Gastroesophageal sphincter (tissue), 4 donors: ENCODE results near the gene BCAS4. TPM values are rescaled to one million over a fixed set of nuclear protein-coding genes. Genes with fewer than 3 reads are reported as not detected.

ENCODE experiments used
- ATAC-seq: fragments of 150-250 bp; one replicate; pipeline ENCODE4 v1.9.1; 2016; ENCODE audit warnings: mild to moderate bottlenecking, moderate library complexity
- H3K27ac ChIP-seq, 4 donors: fragments of 200-600 bp; sonication (generic) in 3 of 4; 1 replicate in 3 of 4; 2 replicates in 1 of 4; pipeline ENCODE4 v1.5.1; 2016 to 2019
- H3K27me3 ChIP-seq: fragments of 200-600 bp; sonication (generic); one replicate; pipeline ENCODE4 v1.5.1; 2019
- H3K36me3 ChIP-seq, 2 donors: fragments of 200-600 bp; sonication (generic); one replicate each; pipeline ENCODE4 v1.5.1; 2019; ENCODE audit warnings: control low read depth in 1 of 2
- H3K4me1 ChIP-seq, 3 donors: fragments of 200-600 bp; sonication (generic); 1 replicate in 2 of 3; 2 replicates in 1 of 3; pipeline ENCODE4 v1.5.1; 2016 to 2019; ENCODE audit warnings: control low read depth in 2 of 3
- H3K4me3 ChIP-seq, 2 donors: fragments of 200-600 bp; sonication (generic); one replicate each; pipeline ENCODE4 v1.5.1; 2019; ENCODE audit warnings: mild to moderate bottlenecking in 1 of 2, moderate library complexity in 1 of 2
- H3K9me3 ChIP-seq, 3 donors: fragments of 200-600 bp; sonication (generic); one replicate each; pipeline ENCODE4 v1.5.1; 2017 to 2019; ENCODE audit warnings: control low read depth in 2 of 3
- EP300 ChIP-seq: sonication (generic); formaldehyde crosslinking; IDR thresholded peaks from one replicate; pipeline ENCODE4 v1.6.1; 2017; ENCODE audit warnings: antibody characterized with exemption, mild to moderate bottlenecking
- POLR2A ChIP-seq, 2 donors: fragments of 450-650 bp; IDR thresholded peaks; one replicate each; pipeline ENCODE4 v1.6.1; 2017; ENCODE audit warnings: antibody characterized with exemption in 2 of 2, mild to moderate bottlenecking in 2 of 2, moderate library complexity in 1 of 2
- POLR2AphosphoS5 ChIP-seq: sonication (generic); formaldehyde crosslinking; IDR thresholded peaks from one replicate; pipeline ENCODE4 v1.6.1; 2017; ENCODE audit warnings: antibody characterized with exemption
- WGBS, 2 donors: methylation state at CpG; one replicate each; pipeline ENCODE4 v1.1.5; 2018; ENCODE audit warnings: low coverage in 1 of 2; 5-methylcytosine and 5-hydroxymethylcytosine counted together
- total RNA-seq, 4 donors: library from RNA; depleted of rRNA; stranded (reverse); fragments of >200 nt; gene quantifications; one replicate each; pipeline ENCODE4 v1.1.0, GENCODE V29; 2016
- TF ChIP-seq, protein P1 (sequence below), 4 experiments: fragments of 200-600 bp in 2 of 4; fragments of 450-650 bp in 2 of 4; sonication (generic) in 1 of 4; IDR thresholded peaks; one replicate each; pipeline ENCODE4 v1.5.1; 2017 to 2019; ENCODE audit warnings: antibody characterized with exemption in 4 of 4, mild to moderate bottlenecking in 2 of 4, moderate library complexity in 2 of 4

Gene BCAS4
- total RNA-seq, 4 donors from 2014 or later = 4.4 to 18.7 (median 4.7) TPM

DNA sequence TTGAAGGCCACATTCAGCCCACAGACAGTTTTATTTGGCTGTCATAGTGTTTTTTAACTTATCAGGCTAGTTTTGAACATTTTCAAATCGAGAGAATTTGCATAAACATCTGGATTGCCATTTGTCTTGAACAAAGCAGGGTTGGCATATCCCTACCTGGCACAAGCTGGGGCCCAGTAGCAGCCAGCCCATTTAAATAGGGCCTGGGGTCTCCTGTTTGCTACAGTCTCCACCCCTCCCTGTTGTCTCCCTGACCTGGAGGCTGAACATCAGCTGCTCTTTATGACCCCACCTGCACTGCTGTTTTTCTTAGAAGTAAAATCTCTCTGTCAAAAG lies 10.5 kb downstream of the BCAS4 start:
- ATAC-seq = no peak
- Histone ChIP-seq H3K27ac (no peak overlapping the region), H3K27me3 (no peaks in the 10 kb centered on the region), H3K4me3 (no peak overlapping the region), H3K36me3 (no peaks in the 10 kb centered on the region), H3K9me3 (no peaks in the 10 kb centered on the region), H3K4me1 (no peaks in the 10 kb centered on the region)
- TF ChIP-seq POLR2AphosphoS5 (no peak), POLR2A (IDR thresholded peaks at IDR 0.05) (no peak), EP300 (no peak)
- TF ChIP-seq, protein P1, sequence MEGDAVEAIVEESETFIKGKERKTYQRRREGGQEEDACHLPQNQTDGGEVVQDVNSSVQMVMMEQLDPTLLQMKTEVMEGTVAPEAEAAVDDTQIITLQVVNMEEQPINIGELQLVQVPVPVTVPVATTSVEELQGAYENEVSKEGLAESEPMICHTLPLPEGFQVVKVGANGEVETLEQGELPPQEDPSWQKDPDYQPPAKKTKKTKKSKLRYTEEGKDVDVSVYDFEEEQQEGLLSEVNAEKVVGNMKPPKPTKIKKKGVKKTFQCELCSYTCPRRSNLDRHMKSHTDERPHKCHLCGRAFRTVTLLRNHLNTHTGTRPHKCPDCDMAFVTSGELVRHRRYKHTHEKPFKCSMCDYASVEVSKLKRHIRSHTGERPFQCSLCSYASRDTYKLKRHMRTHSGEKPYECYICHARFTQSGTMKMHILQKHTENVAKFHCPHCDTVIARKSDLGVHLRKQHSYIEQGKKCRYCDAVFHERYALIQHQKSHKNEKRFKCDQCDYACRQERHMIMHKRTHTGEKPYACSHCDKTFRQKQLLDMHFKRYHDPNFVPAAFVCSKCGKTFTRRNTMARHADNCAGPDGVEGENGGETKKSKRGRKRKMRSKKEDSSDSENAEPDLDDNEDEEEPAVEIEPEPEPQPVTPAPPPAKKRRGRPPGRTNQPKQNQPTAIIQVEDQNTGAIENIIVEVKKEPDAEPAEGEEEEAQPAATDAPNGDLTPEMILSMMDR (IDR thresholded peaks at IDR 0.05) = no peak
- WGBS, 2 donors = 40 to 80% methylated on average over 1 of the region's 1 CpG

DNA sequence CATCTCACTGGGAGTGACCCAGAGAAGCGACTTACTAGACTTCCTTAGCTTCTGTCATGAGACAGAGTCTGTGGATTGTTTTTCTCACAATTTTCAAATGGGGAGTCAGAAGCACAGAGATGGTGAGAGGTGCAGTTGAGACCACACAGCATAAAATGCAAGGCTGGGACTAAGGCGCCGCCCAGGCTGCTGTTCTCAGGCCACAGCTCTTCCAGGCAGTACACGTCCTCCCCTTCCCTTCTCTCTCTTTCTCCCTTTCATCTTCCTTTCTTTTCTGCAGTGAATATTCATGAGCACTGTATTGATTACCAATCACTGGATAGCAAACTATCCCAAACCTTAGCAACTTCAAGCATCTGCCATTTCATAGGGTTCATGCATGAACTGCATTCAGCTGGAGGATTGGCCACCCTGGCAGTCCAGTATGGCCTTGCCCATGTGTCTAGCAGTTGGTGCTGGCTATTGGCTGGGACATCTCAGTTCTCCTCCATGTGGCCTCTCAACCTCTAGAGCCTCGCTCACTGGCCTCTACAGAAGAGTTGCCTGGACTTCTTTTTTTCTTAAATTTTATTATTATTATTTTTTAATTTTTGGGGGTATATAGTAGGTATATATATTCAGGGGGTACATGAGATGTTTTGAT lies 11.4 kb downstream of the BCAS4 start:
- no peaks in the 10 kb centered on the region for H3K4me1 ChIP-seq
- TF ChIP-seq EP300 (no peak), POLR2A (IDR thresholded peaks at IDR 0.05) (no peak), POLR2AphosphoS5 (no peak)
- TF ChIP-seq, protein P1 (IDR thresholded peaks at IDR 0.05) = no peak
- H3K36me3 ChIP-seq = no peaks in the 10 kb centered on the region
- WGBS, 2 donors = 80 to 88% methylated on average over 2 to 5 of the region's 5 CpGs
- H3K4me3 ChIP-seq = no peak overlapping the region
- no peak for ATAC-seq
- H3K9me3 ChIP-seq = no peaks in the 10 kb centered on the region
- H3K27ac ChIP-seq = no peak overlapping the region
- no peaks in the 10 kb centered on the region for H3K27me3 ChIP-seq

DNA sequence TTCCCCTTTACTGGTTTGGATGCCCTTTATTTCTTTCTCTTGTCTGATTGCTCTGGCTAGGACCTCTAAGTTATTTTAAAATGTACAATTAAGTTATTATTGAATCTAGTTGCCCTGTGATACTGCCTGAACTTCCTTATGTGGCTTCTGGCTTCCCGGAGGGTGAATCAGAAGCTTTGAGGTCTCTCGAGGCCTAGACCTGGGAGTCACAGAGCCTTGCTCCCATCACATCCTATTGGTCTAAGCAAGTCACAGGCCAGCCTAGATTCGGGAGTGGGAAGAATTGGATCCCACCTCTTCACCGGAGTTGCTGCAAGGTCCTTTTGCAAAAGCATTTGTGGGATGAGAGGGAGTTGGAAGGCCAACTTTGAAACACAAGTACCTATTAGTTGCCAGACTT lies 15.2 kb downstream of the BCAS4 start:
- 86 to 100% methylated on average over 1 to 2 of the region's 4 CpGs for WGBS, 2 donors
- H3K4me3 ChIP-seq = no peak overlapping the region
- H3K9me3 ChIP-seq = no peaks in the 10 kb centered on the region
- no peaks in the 10 kb centered on the region for H3K27me3 ChIP-seq
- H3K4me1 ChIP-seq = peaks cover 0 to 3% (median 0%) of the 10 kb centered on the region in 3 donors
- no peak for TF ChIP-seq POLR2AphosphoS5
- TF ChIP-seq POLR2A (IDR thresholded peaks at IDR 0.05) = no peak
- TF ChIP-seq EP300 = no peak
- TF ChIP-seq, protein P1 (IDR thresholded peaks at IDR 0.05) = no peak
- H3K27ac ChIP-seq = no peak overlapping the region
- no peak for ATAC-seq
- H3K36me3 ChIP-seq = no peaks in the 10 kb centered on the region

DNA sequence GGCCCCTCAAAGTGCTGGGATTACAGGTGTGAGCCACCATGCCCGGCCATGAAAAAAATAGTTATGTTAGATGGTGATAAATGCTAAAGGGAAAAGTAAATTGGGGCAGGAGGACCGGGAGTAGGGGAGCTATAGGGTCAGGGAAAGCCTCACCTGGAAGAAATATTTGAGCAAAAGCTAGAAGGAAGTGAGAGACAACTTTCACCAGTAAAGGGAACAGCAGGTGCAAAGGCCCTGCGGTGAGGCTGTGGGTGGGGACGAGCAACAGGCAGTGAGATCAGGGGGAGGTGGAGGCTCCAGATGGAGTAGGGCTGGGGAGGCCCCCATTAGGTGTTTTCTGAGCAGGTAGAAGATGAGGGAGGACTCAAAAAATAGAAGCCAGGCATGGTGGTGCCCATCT lies 16.0 kb downstream of the BCAS4 start:
- Histone ChIP-seq H3K36me3 (no peaks in the 10 kb centered on the region), H3K27ac (no peak overlapping the region), H3K27me3 (no peaks in the 10 kb centered on the region), H3K4me3 (no peak overlapping the region), H3K4me1 (peaks cover 0 to 11% (median 0%) of the 10 kb centered on the region in 3 donors), H3K9me3 (no peaks in the 10 kb centered on the region)
- TF ChIP-seq POLR2A (IDR thresholded peaks at IDR 0.05) = no peak
- TF ChIP-seq POLR2AphosphoS5 = no peak
- TF ChIP-seq EP300 = no peak
- TF ChIP-seq, protein P1 (IDR thresholded peaks at IDR 0.05) = no peak
- ATAC-seq = no peak
- WGBS, 2 donors = 93 to 100% methylated on average over 2 to 3 of the region's 4 CpGs

DNA sequence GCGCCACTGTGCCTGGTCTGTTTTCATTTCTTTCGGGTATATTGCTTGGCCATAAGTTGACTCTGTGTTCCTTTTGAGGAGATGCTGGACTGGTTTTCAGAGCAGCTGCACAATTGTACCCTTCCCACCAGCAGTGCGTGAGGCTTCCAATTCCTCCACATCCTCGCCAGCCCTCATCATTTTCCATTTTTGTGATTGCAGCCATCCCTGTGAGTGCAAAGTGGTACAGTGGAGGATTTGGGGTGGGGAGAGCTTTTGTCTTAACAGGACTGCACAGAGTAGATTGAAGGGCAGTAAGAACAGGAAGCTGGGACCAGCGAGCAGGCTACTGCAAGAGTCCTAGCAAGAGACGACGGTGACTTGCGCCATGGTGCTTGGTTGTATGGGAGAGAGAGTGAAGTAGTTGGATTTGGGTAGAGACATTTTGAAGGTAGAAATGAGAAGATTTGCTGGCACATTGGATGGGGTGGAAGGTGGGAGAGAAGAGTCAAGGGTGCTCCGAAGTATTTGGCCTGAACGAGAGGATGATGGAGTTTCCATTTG lies 18.3 kb downstream of the BCAS4 start:
- Histone ChIP-seq H3K27ac (no peak overlapping the region), H3K4me3 (no peak overlapping the region), H3K36me3 (no peaks in the 10 kb centered on the region), H3K9me3 (no peaks in the 10 kb centered on the region), H3K27me3 (no peaks in the 10 kb centered on the region), H3K4me1 (peaks cover 0 to 27% (median 0%) of the 10 kb centered on the region in 3 donors)
- no peak for ATAC-seq
- TF ChIP-seq, protein P1 (IDR thresholded peaks at IDR 0.05) = no peak
- TF ChIP-seq POLR2AphosphoS5 (no peak), POLR2A (IDR thresholded peaks at IDR 0.05) (no peak), EP300 (no peak)
- 90 to 96% methylated on average over 8 to 10 of the region's 10 CpGs for WGBS, 2 donors
